Measurements from ENCODE around the gene TFF3.

Gene TFF3

GRCh38 chr21:42358261-42358660 is 43.1 kb upstream of the TFF3 start:
- TF ChIP-seq CTCF (IDR thresholded peaks at IDR 0.05): no peak

DNA sequence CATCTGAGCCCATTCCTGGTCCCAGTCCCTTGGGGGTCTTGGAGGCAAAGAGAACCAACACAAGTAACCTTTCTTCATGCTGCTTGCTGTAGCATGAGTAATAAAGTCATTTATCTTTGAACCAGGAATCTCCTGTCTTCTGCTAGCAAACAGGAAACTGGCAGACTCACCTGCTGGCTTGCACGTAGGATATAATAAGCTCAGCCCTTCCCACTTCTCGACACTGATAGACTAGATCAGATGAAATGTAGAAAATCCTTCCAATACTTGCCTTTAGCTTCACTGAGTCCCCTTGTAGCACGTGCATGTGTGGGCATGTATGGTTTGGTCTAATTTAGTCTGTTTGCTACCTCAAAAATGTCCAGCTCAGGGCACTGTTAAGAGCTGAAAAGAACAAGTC is 42.1 kb upstream of the TFF3 start:
- TF ChIP-seq CTCF (IDR thresholded peaks at IDR 0.05): no peak

DNA sequence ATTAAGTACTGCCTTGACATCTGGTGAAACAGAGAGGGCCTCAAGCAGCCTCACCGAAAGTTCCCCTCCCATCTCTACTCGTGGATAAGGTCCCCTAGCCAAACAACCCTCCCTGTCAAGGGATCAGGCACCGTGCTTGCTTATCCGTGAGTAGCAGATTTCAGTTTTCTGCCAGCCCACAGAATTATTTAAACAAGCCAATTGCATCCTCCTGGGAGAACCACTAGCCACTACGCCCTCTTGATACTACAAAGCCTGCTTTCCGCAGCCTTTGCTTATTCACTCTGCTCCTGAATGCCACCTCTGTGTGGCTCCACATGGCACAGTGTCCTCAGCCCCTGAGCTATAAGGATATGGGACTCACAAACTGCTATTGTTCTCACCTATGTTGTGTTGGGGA is 41.4 kb upstream of the TFF3 start:
- no peak for TF ChIP-seq CTCF (IDR thresholded peaks at IDR 0.05)

- no peak for TF ChIP-seq CTCF (IDR thresholded peaks at IDR 0.05)
Observed at GRCh38 chr21:42356046-42356445, 40.8 kb upstream of the TFF3 start.

GRCh38 chr21:42353623-42354022 is 38.4 kb upstream of the TFF3 start:
- TF ChIP-seq CTCF (IDR thresholded peaks at IDR 0.05): no peak

GRCh38 chr21:42352441-42353095 is 37.4 kb upstream of the TFF3 start:
- TF ChIP-seq CTCF (IDR thresholded peaks at IDR 0.05): no peak

DNA sequence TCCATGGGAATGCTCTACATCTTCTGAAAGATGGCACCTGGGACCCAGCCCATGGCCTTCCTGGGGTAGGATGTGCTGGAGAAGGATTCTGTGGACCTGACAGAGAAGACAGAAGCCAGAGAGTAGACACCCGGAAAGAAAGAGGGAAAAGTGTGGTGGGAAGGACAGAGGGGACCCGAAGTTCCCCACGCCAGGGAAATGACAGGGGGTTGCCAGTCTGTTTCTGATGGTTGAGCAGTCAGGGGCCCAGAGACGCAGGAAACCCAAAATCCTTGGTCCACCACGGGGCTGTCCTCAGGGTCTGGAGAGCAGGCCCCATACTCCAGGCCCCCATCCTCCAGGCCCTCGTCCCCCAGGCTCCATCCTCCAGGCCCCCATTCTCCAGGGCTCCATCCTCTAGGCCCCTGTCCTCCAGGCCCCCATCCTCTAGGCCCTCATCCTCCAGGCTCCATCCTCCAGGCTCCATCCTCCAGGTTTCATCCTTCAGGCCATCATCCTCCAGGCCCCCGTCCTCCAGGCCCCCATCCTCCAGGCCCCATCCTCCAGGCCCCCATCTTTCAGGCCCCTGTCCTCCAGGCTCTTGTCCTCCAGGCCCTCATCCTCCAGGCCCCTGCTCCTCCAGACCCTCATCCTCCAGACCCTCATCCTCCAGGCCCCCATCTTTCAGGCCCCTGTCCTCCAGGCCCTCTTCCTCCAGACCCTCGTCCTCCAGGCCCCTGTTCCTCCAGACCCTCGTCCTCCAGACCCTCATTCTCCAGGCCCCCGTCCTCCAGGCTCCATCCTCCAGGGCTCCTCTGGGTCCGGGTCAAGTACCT is 36.6 kb upstream of the TFF3 start:
- TF ChIP-seq CTCF (IDR thresholded peaks at IDR 0.05): no peak

Measured in LNCAP (cell line).